Activated CD8-positive, alpha-beta memory T cell treated with anti-CD3 and anti-CD28 coated beads, Interleukin-2, amount 10 ng/mL, durations not matched to agents 7 days and 5 days (primary cell): ENCODE data around the gene FAM180B. TPM values are rescaled to one million over a fixed set of nuclear protein-coding genes. Genes with fewer than 3 reads are reported as not detected.

Experiments
- ATAC-seq: fragments of 150-1000 bp; cut with Tn5 transposase; one replicate; pipeline ENCODE4 v1.10.0; 2021; ENCODE audit warnings: moderate library complexity
- CTCF ChIA-PET: fragments of 350-600 bp; sonication (Branson Sonifier 250); formaldehyde crosslinking; loops from one replicate; lab custom pipeline; 2021; ENCODE audit warnings: antibody characterized with exemption; lab: Charles Lee
- DNase-seq: peaks from one replicate; pipeline ENCODE4 v3.0.0-alpha.2; 2020
- H3K27ac Mint-ChIP-seq: one replicate; pipeline ENCODE4 v1.8.0; 2021; ENCODE audit warnings: mild to moderate bottlenecking, mixed read lengths
- H3K27me3 Mint-ChIP-seq: one replicate; pipeline ENCODE4 v1.8.0; 2021; ENCODE audit warnings: mixed read lengths
- H3K36me3 Mint-ChIP-seq: one replicate; pipeline ENCODE4 v1.8.0; 2021; ENCODE audit warnings: mild to moderate bottlenecking, mixed read lengths
- H3K4me1 Mint-ChIP-seq: one replicate; pipeline ENCODE4 v1.8.0; 2021; ENCODE audit warnings: mixed read lengths
- H3K4me3 Mint-ChIP-seq: one replicate; pipeline ENCODE4 v1.8.0; 2021; ENCODE audit warnings: mild to moderate bottlenecking, moderate library complexity, mixed read lengths
- H3K9me3 Mint-ChIP-seq: one replicate; pipeline ENCODE4 v1.8.0; 2022; ENCODE audit warnings: low read depth, mixed read lengths
- total RNA-seq, 2 experiments: library from RNA; stranded (reverse); gene quantifications; one replicate each; pipeline ENCODE4 v1.2.3, GENCODE V29; 2021

The FAM180B gene
- total RNA-seq, 2 experiments from 2014 or later: 0.21 TPM; not detected in 1

- Mint-ChIP-seq H3K9me3 (no peaks in the 10 kb centered on the region), H3K27ac (peak overlapping the region; percentile 19), H3K4me1 (peaks cover 26% of the 10 kb centered on the region), H3K27me3 (peaks cover 37% of the 10 kb centered on the region), H3K36me3 (no peaks in the 10 kb centered on the region), H3K4me3 (no peak overlapping the region)
- ATAC-seq: no peak
- CTCF ChIA-PET: interaction anchor here (0.6 kb wide), 1 partner anchor 386 kb away, joined by 3 read pairs; no protein-coding TSS in a partner anchor
- DNase-seq: no peak
Observed at GRCh38 chr11:47591764-47592163, 5.3 kb downstream of the FAM180B start.

DNA sequence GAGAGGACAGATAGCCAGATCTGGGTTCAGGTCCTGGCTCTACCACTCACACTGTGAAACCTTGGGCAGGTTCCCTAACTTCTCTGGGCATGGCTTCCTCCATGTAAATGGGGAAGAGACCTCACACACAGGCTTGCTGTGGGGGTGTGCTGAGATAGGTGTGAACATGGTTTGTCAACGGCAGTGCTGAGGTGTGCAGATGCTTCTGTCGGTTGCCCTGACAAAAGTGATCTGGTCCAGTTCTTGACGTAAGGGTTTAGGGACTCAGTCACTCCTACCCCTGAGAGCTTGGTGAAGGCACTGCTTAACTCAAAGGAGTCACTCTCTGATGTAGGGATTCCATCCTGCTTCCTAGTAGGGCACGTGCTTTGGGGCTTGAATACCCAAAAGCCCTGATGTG is 5.8 kb downstream of the FAM180B start:
- Mint-ChIP-seq H3K4me1 (peaks cover 25% of the 10 kb centered on the region), H3K27me3 (peaks cover 37% of the 10 kb centered on the region), H3K36me3 (no peaks in the 10 kb centered on the region), H3K9me3 (no peaks in the 10 kb centered on the region), H3K27ac (peak overlapping the region; percentile 19), H3K4me3 (no peak overlapping the region)
- DNase-seq (no peak), ATAC-seq (no peak)
- CTCF ChIA-PET: no interaction called here

DNA sequence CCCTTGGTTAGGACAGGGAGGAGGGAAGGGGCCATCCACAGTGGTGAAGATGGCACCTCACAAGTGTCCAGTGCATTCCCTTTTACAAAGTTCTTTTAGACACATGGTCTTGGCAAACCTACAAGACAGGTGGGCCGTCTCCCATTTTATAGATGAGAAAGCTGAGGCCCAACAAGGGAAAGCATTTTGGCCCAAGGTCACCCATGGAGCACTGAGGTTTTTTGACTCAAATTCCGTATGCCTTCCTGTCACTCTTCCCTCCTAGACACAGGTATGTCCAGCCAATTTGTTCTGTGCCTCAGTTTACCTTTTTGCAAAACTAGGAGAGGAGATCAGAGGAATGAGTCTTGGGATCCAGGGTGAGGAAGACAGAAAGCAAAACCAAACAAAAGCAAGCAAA is 6.5 kb downstream of the FAM180B start:
- Mint-ChIP-seq H3K36me3 (no peaks in the 10 kb centered on the region), H3K4me1 (peaks cover 25% of the 10 kb centered on the region), H3K27me3 (peaks cover 37% of the 10 kb centered on the region), H3K9me3 (no peaks in the 10 kb centered on the region), H3K4me3 (no peak overlapping the region), H3K27ac (no peak overlapping the region)
- DNase-seq: no peak
- ATAC-seq: no peak
- CTCF ChIA-PET: no interaction called here

- Mint-ChIP-seq H3K27me3 (peaks cover 37% of the 10 kb centered on the region), H3K9me3 (no peaks in the 10 kb centered on the region), H3K27ac (no peak overlapping the region), H3K4me3 (no peak overlapping the region), H3K4me1 (peaks cover 25% of the 10 kb centered on the region), H3K36me3 (no peaks in the 10 kb centered on the region)
- ATAC-seq (no peak), DNase-seq (no peak)
- CTCF ChIA-PET: no interaction called here
Observed at GRCh38 chr11:47593492-47593933, 7.0 kb downstream of the FAM180B start.

GRCh38 chr11:47593934-47594855 is 7.7 kb downstream of the FAM180B start, which contains the start of gene C1QTNF4:
Gene C1QTNF4, minus strand, starts transcription at chr11:47594411. Its CDS starts 3,601 bp downstream, at chr11:47590810.
- ATAC-seq: no peak
- H3K4me3 Mint-ChIP-seq: no peak within 1 kb of the TSS
- peaks cover 37% of the 10 kb centered on the region for H3K27me3 Mint-ChIP-seq
- peaks cover 25% of the 10 kb centered on the region for H3K4me1 Mint-ChIP-seq
- H3K36me3 Mint-ChIP-seq: no peaks in the 10 kb centered on the region
- CTCF ChIA-PET: no interaction called here
- DNase-seq: no peak
- no peaks in the 10 kb centered on the region for H3K9me3 Mint-ChIP-seq
- no peak within 1 kb of the TSS for H3K27ac Mint-ChIP-seq

GRCh38 chr11:47595029-47595428 is 8.6 kb downstream of the FAM180B start:
- Mint-ChIP-seq H3K9me3 (no peaks in the 10 kb centered on the region), H3K4me3 (no peak overlapping the region), H3K27ac (no peak overlapping the region), H3K27me3 (peaks cover 37% of the 10 kb centered on the region), H3K4me1 (peaks cover 25% of the 10 kb centered on the region), H3K36me3 (no peaks in the 10 kb centered on the region)
- CTCF ChIA-PET: no interaction called here
- DNase-seq (no peak), ATAC-seq (peak; percentile 32)

- Mint-ChIP-seq H3K4me1 (peaks cover 24% of the 10 kb centered on the region), H3K27ac (no peak overlapping the region), H3K27me3 (peaks cover 37% of the 10 kb centered on the region), H3K36me3 (no peaks in the 10 kb centered on the region), H3K9me3 (no peaks in the 10 kb centered on the region), H3K4me3 (no peak overlapping the region)
- DNase-seq (no peak), ATAC-seq (no peak)
- CTCF ChIA-PET: no interaction called here
Observed at GRCh38 chr11:47595967-47596366, 9.5 kb downstream of the FAM180B start.

DNA sequence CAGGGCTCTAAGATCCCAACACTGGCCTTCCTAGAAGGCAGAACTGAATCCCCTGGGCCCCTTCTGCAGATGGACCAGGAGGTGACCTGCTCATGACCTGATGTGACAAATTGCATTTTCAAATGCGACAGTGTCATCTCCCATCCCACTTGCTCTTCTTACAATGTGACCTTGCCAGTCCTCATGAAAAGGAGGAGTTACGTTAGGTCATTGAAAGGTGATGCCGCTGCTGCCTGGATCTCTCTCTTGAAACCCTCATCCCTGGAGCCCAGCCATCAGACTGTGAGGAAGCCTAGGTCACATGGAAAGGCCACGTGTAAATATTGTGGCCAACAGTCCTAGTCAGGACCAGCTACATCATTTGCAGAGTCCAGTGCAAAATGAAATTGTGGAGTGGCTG is 13.4 kb downstream of the FAM180B start:
- CTCF ChIA-PET: no interaction called here

DNA sequence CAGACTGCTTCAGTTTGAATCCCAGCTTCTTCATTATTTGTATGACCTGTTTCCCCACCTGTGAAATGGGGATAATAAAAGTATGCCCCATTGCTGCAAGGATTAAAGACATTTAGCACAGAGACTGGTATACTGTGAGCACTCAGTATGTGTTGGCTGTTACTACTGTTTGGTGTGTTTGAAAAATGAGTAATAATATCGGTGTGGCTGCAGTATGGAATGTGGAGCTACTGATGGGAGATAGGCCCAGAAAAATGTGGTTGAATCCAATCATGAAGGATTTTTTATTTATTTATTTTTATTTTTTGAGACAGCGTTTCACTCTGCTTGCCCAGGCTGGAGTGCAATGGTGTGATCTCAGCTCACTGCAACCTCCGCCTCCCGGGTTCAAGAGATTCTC is 16.8 kb downstream of the FAM180B start:
- Mint-ChIP-seq H3K9me3 (no peaks in the 10 kb centered on the region), H3K4me1 (peaks cover 2% of the 10 kb centered on the region), H3K4me3 (no peak overlapping the region), H3K27ac (no peak overlapping the region), H3K36me3 (no peaks in the 10 kb centered on the region), H3K27me3 (no peaks in the 10 kb centered on the region)
- ATAC-seq (no peak), DNase-seq (no peak)
- CTCF ChIA-PET: no interaction called here

More for the DNA sequence above, 13.4 kb downstream of the FAM180B start:
- H3K36me3 Mint-ChIP-seq: no peaks in the 10 kb centered on the region
- no peaks in the 10 kb centered on the region for H3K9me3 Mint-ChIP-seq
- no peaks in the 10 kb centered on the region for H3K4me1 Mint-ChIP-seq
- H3K4me3 Mint-ChIP-seq: no peak overlapping the region
- ATAC-seq (no peak), DNase-seq (no peak)
- peaks cover 12% of the 10 kb centered on the region for H3K27me3 Mint-ChIP-seq
- no peak overlapping the region for H3K27ac Mint-ChIP-seq

- DNase-seq: no peak
- H3K27me3 Mint-ChIP-seq: no peaks in the 10 kb centered on the region
- peaks cover 11% of the 10 kb centered on the region for H3K4me1 Mint-ChIP-seq
- H3K27ac Mint-ChIP-seq: no peak overlapping the region
- H3K4me3 Mint-ChIP-seq: no peak overlapping the region
- no peak for ATAC-seq
- CTCF ChIA-PET: interaction anchor here (0.7 kb wide), 1 partner anchor 29 kb away, joined by 3 read pairs; no protein-coding TSS in a partner anchor
- no peaks in the 10 kb centered on the region for H3K9me3 Mint-ChIP-seq
- no peaks in the 10 kb centered on the region for H3K36me3 Mint-ChIP-seq
Observed at GRCh38 chr11:47605921-47606320, 19.4 kb downstream of the FAM180B start.

DNA sequence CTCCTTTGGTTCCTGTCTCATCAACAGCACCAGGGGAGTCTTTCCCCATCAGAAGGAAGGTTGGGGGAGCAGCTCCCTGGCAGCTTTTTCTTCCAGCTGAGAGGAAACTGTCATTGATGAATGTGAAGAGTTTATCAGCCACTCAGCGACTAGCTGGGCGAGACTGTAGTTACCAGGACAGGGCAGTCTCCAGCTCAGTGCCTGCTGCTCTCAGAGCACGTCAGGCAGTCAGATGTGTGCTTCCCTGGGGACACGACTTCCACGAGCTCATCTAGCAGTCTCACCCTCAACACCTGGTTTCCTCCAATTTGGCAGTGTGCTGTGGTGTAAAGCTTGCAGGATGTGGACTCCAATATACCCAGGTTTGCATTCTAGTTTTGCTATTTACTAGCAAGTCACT is 20.3 kb downstream of the FAM180B start:
- no peak overlapping the region for H3K27ac Mint-ChIP-seq
- H3K27me3 Mint-ChIP-seq: no peaks in the 10 kb centered on the region
- DNase-seq: no peak
- H3K4me1 Mint-ChIP-seq: peaks cover 11% of the 10 kb centered on the region
- CTCF ChIA-PET: interaction anchor here (0.7 to 1.1 kb wide), 3 partner anchors 10 to 233 kb away, joined by 3 read pairs; no protein-coding TSS in a partner anchor
- H3K36me3 Mint-ChIP-seq: no peaks in the 10 kb centered on the region
- no peak overlapping the region for H3K4me3 Mint-ChIP-seq
- no peak for ATAC-seq
- H3K9me3 Mint-ChIP-seq: no peaks in the 10 kb centered on the region

- Mint-ChIP-seq H3K4me3 (no peak overlapping the region), H3K36me3 (no peaks in the 10 kb centered on the region), H3K27ac (no peak overlapping the region), H3K27me3 (no peaks in the 10 kb centered on the region), H3K9me3 (no peaks in the 10 kb centered on the region), H3K4me1 (peaks cover 11% of the 10 kb centered on the region)
- CTCF ChIA-PET: interaction anchor here (0.7 to 1.1 kb wide), 2 partner anchors 9 to 233 kb away, joined by 3 read pairs; no protein-coding TSS in a partner anchor
- no peak for DNase-seq
- ATAC-seq: no peak
Observed at GRCh38 chr11:47607380-47607779, 20.9 kb downstream of the FAM180B start.

GRCh38 chr11:47609675-47610074 is 23.2 kb downstream of the FAM180B start:
- CTCF ChIA-PET: interaction anchor here (1.2 kb wide), 1 partner anchor 32 kb away, joined by 5 read pairs; no protein-coding TSS in a partner anchor
- ATAC-seq (no peak), DNase-seq (no peak)
- H3K4me1 Mint-ChIP-seq: peaks cover 11% of the 10 kb centered on the region
- H3K4me3 Mint-ChIP-seq: no peak overlapping the region
- no peak overlapping the region for H3K27ac Mint-ChIP-seq
- H3K36me3 Mint-ChIP-seq: no peaks in the 10 kb centered on the region
- H3K27me3 Mint-ChIP-seq: no peaks in the 10 kb centered on the region
- no peaks in the 10 kb centered on the region for H3K9me3 Mint-ChIP-seq

DNA sequence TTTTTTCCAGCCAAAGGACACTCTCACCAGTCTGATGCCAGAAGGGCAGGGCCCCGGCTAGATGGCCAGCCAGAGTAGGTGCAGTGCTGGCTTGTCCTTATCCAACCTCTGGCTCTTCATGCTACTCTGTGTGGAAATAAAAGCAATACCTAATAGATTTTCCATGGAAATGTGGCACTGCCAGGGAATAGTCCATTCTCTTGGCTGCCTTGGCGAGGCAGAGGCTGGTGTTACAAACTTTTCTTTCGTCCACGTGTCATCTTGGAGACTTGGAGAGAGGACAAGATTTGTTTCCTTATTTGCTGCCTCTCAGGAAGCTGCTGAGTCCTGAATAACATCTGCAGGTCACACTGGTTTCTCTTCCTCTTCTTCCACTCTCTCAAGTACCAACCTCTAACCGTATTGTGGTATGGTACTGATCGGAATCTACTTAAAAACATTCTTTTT is 24.9 kb downstream of the FAM180B start:
- Mint-ChIP-seq H3K27me3 (no peaks in the 10 kb centered on the region), H3K4me3 (no peak overlapping the region), H3K9me3 (no peaks in the 10 kb centered on the region), H3K36me3 (peaks cover 2% of the 10 kb centered on the region), H3K27ac (no peak overlapping the region), H3K4me1 (peaks cover 22% of the 10 kb centered on the region)
- CTCF ChIA-PET: no interaction called here
- ATAC-seq (no peak), DNase-seq (no peak)
